PFSK-1 (cell line): Measurements from ENCODE around the gene ERVFRD-1.

ENCODE experiments used
- FOXP2 ChIP-seq: optimal IDR thresholded peaks from 2 replicates; pipeline ENCODE3; 2011; ENCODE audit warnings: borderline replicate concordance, control low read depth, inconsistent platforms; ENCODE audit not compliant: insufficient read depth; ENCODE audit errors: extremely low read length, extremely low read depth
- POLR2AphosphoS5 ChIP-seq: IDR thresholded peaks from 2 replicates; pipeline ENCODE4 v1.6.1; 2012; ENCODE audit warnings: low read depth, mild to moderate bottlenecking, control low read depth, low read length, moderate library complexity
- REST ChIP-seq, 2 experiments: IDR thresholded peaks; 2 replicates each; pipeline versions ENCODE4 v1.6.1 to v1.8.0; 2011 to 2012; ENCODE audit warnings: low read depth in 2 of 2, low read length in 2 of 2, control low read depth in 1 of 2, inconsistent platforms in 1 of 2, mild to moderate bottlenecking in 1 of 2, moderate library complexity in 1 of 2; ENCODE audit not compliant: insufficient read depth in 1 of 2
- SIN3A ChIP-seq: IDR thresholded peaks from 2 replicates; pipeline ENCODE4 v1.6.1; 2012; ENCODE audit warnings: mild to moderate bottlenecking, low read length, moderate library complexity, borderline replicate concordance; ENCODE audit not compliant: insufficient read depth
- TAF1 ChIP-seq: IDR thresholded peaks from 2 replicates; pipeline ENCODE4 v1.6.1; 2012; ENCODE audit warnings: low read length, control low read depth, borderline replicate concordance; ENCODE audit not compliant: insufficient read depth

ERVFRD-1 gene

GRCh38 chr6:11151488-11151887 lies 40.0 kb upstream of the ERVFRD-1 start:
- no peak for TF ChIP-seq TAF1

- TF ChIP-seq TAF1, result no peak
Observed at GRCh38 chr6:11149551-11149950, 38.0 kb upstream of the ERVFRD-1 start.

GRCh38 chr6:11146117-11146826 lies 34.7 kb upstream of the ERVFRD-1 start:
- TF ChIP-seq POLR2AphosphoS5, result no peak
- TF ChIP-seq TAF1, result no peak
- TF ChIP-seq FOXP2, result no peak
- no peak for TF ChIP-seq SIN3A
- no peak for TF ChIP-seq REST (IDR thresholded peaks at IDR 0.05; ENCODE audit: insufficient read depth in 1 of 2, low read depth in 2 of 2, low read length in 2 of 2)

GRCh38 chr6:11144393-11144851 lies 32.9 kb upstream of the ERVFRD-1 start:
- TF ChIP-seq POLR2AphosphoS5 (no peak), REST (IDR thresholded peaks at IDR 0.05; ENCODE audit: insufficient read depth in 1 of 2, low read depth in 2 of 2, low read length in 2 of 2) (no peak), SIN3A (no peak), FOXP2 (peak; percentile 26), TAF1 (no peak)

- peak; percentile 50; the same call in 1 of the 2 replicates for TF ChIP-seq SIN3A
- no peak for TF ChIP-seq POLR2AphosphoS5
- peak; percentile 62 for TF ChIP-seq FOXP2
- no peak for TF ChIP-seq REST (IDR thresholded peaks at IDR 0.05; ENCODE audit: insufficient read depth in 1 of 2, low read depth in 2 of 2, low read length in 2 of 2)
- no peak for TF ChIP-seq TAF1
Observed at GRCh38 chr6:11143394-11144371, 32.2 kb upstream of the ERVFRD-1 start.

GRCh38 chr6:11142296-11143027 lies 30.9 kb upstream of the ERVFRD-1 start:
- TF ChIP-seq TAF1, result no peak
- TF ChIP-seq SIN3A, result no peak
- no peak for TF ChIP-seq POLR2AphosphoS5
- TF ChIP-seq FOXP2, result no peak
- TF ChIP-seq REST (IDR thresholded peaks at IDR 0.05; ENCODE audit: insufficient read depth in 1 of 2, low read depth in 2 of 2, low read length in 2 of 2), result no peak
